ENCODE results near the gene KIF11.

KIF11 gene

GRCh38 chr10:92688927-92689662, 96.2 kb downstream of the KIF11 start:
- FAIRE-seq = no peak

- no peak for FAIRE-seq
Measured at GRCh38 chr10:92689663-92690210, 96.8 kb downstream of the KIF11 start, which contains the start of gene HHEX. Gene HHEX, plus strand, starts transcription at chr10:92689955. Its CDS starts 32 bp downstream, at chr10:92689987.

- no peak for FAIRE-seq
Measured at GRCh38 chr10:92690211-92690914, 97.4 kb downstream of the KIF11 start.

GRCh38 chr10:92690915-92691590, 98.1 kb downstream of the KIF11 start:
- no peak for FAIRE-seq

GRCh38 chr10:92691591-92692079, 98.7 kb downstream of the KIF11 start:
- no peak for FAIRE-seq

- no peak for FAIRE-seq
Measured at GRCh38 chr10:92692080-92692671, 99.2 kb downstream of the KIF11 start.

- FAIRE-seq = no peak
Measured at GRCh38 chr10:92692697-92693533, 100.0 kb downstream of the KIF11 start.

GRCh38 chr10:92693534-92693893, 100.6 kb downstream of the KIF11 start:
- no peak for FAIRE-seq

- no peak for FAIRE-seq
Measured at GRCh38 chr10:92695679-92696605, 103.0 kb downstream of the KIF11 start.

GRCh38 chr10:92696606-92697383, 103.9 kb downstream of the KIF11 start:
- no peak for FAIRE-seq

GRCh38 chr10:92697663-92698511, 105.0 kb downstream of the KIF11 start:
- no peak for FAIRE-seq

- FAIRE-seq = no peak
Measured at GRCh38 chr10:92699193-92699517, 106.2 kb downstream of the KIF11 start.

- FAIRE-seq = no peak
Measured at GRCh38 chr10:92699518-92700381, 106.8 kb downstream of the KIF11 start.

- no peak for FAIRE-seq
Measured at GRCh38 chr10:92702301-92702916, 109.5 kb downstream of the KIF11 start.

Data from TTC549 (cell line).